GM21576 (cell line): ENCODE data around the gene APBB1IP.
A peak's percentile ranks its signal among the peaks of the same experiment; 100 is the strongest.
"Not testable (repeated sequence)": the region's sequence is repeated elsewhere in the genome, so short reads cannot be mapped to it uniquely, and the experiment has no call there.

Experiments
- ATAC-seq: cut with Tn5 transposase; IDR thresholded peaks from one replicate; pipeline ENCODE4 v1.9.1; 2021; ENCODE audit warnings: mild to moderate bottlenecking, moderate library complexity; ENCODE audit not compliant: unreplicated experiment

The APBB1IP gene

GRCh38 chr10:26437637-26438461 is at the start of gene APBB1IP:
APBB1IP (plus strand) TSS chr10:26438341; CDS start chr10:26492327, 53,986 bp downstream.
- ATAC-seq, result peak; percentile 55

DNA sequence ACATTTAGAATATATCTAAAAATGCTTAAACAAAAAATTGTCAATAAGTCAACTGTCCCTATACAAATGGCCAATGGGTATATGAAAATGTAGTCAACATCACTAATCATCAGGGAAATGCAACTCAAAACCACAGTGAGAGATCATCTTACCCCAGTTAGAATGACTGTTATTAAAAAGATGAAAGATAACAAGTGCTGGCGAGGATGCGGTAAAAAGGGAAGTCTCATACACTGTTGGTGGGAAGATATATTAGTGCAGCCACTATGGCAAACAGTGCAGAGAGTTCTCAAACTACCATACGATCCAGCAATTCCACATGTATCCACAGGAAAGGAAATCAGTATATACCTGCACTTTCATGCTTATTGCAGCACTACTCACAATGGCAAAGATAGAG is 48.6 kb upstream of the APBB1IP start:
- no peak for ATAC-seq

- ATAC-seq, result no peak
These were observed 46.1 kb upstream of the APBB1IP start for GRCh38 chr10:26391701-26392695.

- not testable (repeated sequence) for ATAC-seq
These were observed 39.8 kb upstream of the APBB1IP start for GRCh38 chr10:26398353-26398752.

DNA sequence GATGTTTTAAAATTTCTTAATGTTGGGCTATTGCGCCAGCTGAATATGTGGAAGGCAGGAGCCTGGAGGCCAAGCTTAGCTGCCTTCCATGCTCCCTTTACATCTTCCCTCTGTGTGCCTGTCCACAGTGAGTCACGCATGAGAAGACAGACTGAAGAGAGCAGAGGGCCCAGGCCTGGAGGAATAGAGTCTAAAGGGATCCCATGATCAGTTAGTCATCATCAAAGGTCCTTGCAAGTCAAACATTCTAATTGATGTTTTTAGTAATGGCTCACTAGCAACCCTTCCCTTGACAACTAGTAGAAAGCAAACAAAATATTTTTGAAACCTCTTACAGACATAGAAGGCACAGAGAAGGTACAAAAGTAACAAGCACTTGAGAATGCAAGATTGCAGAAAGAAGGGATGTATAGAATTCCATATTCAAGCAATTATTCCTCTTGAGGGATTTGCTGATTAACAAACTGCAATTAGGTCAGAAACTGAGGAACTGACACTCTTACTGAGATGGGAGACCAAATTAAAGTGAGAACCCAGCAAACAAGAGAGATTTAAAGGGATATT is 30.7 kb upstream of the APBB1IP start:
- no peak for ATAC-seq

DNA sequence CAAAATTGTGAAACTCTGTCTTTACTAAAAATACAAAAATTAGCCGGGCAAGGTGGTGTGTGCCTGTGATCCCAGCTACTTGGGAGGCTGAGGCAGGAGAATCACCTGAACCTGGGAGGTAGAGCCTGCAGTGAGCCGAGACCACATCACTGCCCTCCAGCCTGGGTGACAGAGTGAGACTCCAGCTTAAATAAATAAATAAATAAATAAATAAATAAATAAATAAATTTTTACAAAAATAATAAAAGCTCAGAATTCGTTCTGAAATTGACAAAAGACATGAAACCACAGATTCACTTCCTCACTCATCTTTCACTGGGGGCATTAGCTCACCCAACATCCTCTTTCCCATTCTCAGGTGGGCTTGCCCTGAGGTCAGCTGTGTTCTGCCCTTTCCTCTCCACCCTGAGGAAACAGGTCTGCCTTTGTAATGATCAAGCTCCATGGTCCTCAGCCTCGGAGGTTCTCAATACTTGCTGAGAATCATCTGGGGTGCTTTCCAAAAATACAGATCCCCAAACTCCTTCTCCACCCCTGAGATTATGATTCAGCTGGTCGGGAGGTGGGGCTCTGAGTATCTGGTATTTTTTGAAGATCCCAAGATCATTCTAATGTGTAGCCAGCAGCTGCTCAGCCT is 29.2 kb upstream of the APBB1IP start:
- ATAC-seq, result peak; percentile 57

GRCh38 chr10:26410356-26410755 is 27.8 kb upstream of the APBB1IP start:
- ATAC-seq, result no peak

DNA sequence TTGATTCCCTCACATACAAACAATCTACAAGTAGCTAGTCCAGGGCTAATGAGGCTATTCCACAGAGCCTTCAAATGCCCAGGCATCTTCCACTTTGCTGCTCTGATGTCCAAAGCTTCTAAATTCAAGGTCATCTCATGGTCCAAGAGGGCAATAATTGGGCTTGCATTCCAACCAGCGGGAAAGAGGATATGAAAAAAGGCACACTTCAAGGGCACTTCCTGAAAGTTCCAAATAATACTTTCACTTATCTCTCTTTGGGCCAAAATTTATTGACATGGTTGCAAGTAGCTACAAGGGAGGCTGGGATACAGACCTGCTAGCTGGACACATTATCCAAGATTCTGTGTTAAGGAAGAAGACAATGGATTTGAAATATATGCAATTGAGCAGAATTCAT is 25.2 kb upstream of the APBB1IP start:
- no peak for ATAC-seq

DNA sequence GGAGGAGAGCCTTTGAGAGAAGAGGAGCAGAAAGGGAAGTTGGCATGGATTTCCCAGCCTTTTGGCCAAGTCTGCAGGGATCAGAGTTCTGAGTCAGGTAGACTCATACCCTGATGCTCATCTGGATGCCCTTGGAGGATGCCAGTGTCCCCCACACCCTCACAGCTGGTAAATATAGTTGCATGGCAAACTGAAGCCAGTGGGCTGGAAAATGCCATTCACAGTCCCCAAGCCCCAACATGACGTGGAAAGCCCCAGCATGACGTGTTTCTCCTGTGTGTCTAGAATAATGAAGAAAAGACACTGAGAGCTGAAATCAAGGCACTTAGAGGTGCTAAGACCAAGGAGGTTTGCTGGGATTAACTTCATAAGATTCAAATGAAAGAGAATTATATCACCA is 24.8 kb upstream of the APBB1IP start:
- no peak for ATAC-seq

DNA sequence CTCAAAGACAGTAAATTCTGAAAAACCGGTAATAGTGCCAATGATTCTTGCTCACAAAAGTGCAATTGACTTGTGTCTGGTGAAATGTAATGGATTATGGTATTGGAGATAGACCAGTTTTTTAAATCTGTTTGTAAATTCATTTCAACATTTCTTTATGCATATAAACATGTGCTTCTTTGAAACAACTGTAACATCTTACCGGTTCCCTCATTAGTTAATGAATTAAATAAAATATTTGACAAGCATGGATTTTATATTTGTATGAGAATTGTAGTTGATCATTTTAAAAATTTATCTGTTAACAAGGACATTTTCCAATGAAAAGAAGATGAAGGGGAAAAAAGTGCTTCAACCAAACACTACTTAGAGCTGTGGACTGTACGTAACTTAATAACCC is 21.0 kb upstream of the APBB1IP start:
- no peak for ATAC-seq

- no peak for ATAC-seq
These were observed 15.2 kb upstream of the APBB1IP start for GRCh38 chr10:26422977-26423376.

DNA sequence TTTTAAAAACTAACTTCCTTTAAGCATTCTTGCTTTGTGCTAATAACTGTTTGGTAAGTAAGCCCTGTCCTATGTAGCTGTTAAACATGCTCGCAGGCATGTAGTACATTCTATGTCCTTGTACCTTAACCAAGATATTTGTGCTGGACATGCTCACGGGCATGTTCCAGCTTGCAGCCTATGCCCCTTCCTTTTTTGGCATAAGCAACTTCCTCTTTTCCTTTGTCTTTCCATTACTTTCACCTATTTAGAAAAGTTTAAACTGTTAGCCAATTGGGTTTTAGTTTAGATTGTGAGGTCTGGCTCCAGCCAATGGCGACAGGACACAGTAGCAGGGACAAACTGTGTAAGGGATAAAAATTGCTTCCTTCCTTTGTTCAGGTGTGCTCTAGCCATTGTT is 14.4 kb upstream of the APBB1IP start:
- ATAC-seq, result no peak

DNA sequence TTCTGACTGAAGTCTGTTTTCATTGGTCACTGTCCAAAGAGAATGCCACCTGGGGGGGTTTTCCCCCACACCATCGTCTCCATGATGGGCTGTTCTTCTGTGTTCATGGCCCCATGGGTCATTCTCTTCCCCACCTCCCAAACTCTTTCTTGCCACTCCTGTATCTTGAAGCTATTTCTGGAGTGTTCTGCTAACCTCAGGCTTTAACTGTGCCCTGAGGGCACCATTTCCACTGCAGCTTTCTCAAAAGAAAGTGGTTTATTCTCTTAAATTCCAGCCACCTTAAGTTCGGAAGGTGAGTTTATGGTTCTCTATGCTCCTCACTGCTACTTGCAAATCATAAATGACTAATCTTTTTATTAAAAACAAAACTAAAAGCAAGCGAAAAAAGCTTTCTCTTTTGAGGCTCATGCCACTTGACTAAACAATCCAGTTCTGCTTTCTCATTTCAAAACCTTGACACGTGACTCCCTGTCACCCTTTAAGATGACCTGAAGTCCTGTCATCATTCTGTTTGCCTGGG is 7.4 kb upstream of the APBB1IP start:
- peak; percentile 87 for ATAC-seq

DNA sequence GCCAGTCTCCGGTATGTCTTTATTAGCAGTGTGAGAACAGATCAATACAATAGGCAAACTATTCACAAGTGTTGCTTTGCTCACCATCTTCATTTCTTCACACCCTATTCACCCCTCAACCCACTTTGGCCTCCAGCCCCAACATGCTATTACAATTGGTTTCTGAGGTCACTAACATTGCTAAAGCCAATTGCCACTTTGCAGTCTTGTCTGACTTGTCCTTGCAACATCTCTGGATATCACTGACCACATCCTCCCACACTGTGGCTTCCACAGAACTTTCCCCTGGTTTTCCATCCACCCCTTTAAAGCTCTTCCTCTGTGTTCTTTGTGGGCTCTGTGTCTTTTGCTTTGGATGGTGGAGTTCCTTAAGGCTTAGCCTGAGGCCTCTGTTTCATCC is 5.2 kb upstream of the APBB1IP start:
- no peak for ATAC-seq

- ATAC-seq, result no peak
These were observed 2.3 kb upstream of the APBB1IP start for GRCh38 chr10:26435852-26436251.

DNA sequence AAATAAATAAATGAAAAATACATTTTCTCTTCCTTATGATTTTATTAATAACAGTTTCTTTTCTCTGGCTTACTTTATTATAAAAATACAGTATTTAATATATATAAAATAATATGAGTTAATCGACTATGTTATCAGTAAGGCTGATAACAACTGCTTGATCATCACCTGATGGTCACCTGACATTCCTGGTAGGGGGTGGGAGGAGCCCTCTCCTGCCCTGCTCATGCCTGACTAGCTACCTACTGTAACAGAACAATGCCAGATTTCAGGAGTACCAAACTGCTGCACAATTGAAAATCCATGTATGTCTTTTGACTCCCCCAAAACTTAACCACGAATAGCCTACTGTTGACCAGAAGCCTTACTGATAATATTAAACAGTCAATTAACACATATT is 1.3 kb upstream of the APBB1IP start:
- ATAC-seq, result no peak

- no peak for ATAC-seq
These were observed 597 bp downstream of the APBB1IP start for GRCh38 chr10:26438534-26439341.

GRCh38 chr10:26439406-26440087 is 1.4 kb downstream of the APBB1IP start:
- no peak for ATAC-seq

DNA sequence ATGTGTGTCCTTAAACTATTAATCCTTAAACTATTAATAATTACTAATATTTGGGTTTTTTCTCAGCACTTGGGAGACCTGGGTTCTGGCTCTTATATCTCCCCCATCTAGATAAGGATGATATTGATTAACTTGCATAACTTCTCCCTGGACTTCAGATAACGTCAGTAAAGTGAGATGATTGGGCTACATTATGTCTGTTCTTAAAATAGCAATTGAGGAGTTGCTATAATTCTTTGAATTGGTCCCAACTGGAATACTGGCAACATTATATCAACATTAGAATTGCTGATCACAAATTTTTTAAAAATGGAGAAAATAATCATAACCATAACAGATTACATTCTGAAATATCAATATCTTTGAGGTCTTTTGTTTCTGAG is 1.9 kb downstream of the APBB1IP start:
- ATAC-seq, result no peak
